ENCODE results near the gene YIPF1.

YIPF1 gene

GRCh38 chr1:53811414-53811851 is 78.2 kb downstream of the YIPF1 start:
- no peak for DNase-seq (ENCODE audit: low read depth)
- 0 out of 2 replicates have a peak, but pooled peaks have one; percentile 17 for TF ChIP-seq CTCF (IDR thresholded peaks at IDR 0.05; ENCODE audit: control insufficient read depth, extremely low read depth, insufficient read depth)
- no peak overlapping the region for H3K4me3 ChIP-seq (ENCODE audit: low read depth, low read length)

- no peak overlapping the region for H3K4me3 ChIP-seq (ENCODE audit: low read depth, low read length)
- DNase-seq (ENCODE audit: low read depth): no peak
- TF ChIP-seq CTCF (IDR thresholded peaks at IDR 0.05; ENCODE audit: control insufficient read depth, extremely low read depth, insufficient read depth): no peak
These were observed 79.1 kb downstream of the YIPF1 start for GRCh38 chr1:53810497-53810896.

GRCh38 chr1:53810007-53810406 is 79.6 kb downstream of the YIPF1 start:
- no peak for DNase-seq (ENCODE audit: low read depth)
- TF ChIP-seq CTCF (IDR thresholded peaks at IDR 0.05; ENCODE audit: control insufficient read depth, extremely low read depth, insufficient read depth): no peak
- H3K4me3 ChIP-seq (ENCODE audit: low read depth, low read length): no peak overlapping the region

- TF ChIP-seq CTCF (IDR thresholded peaks at IDR 0.05; ENCODE audit: control insufficient read depth, extremely low read depth, insufficient read depth): no peak
- H3K4me3 ChIP-seq (ENCODE audit: low read depth, low read length): no peak overlapping the region
- DNase-seq (ENCODE audit: low read depth): no peak
These were observed 81.7 kb downstream of the YIPF1 start for GRCh38 chr1:53807916-53808315.

GRCh38 chr1:53804791-53805505 is 84.6 kb downstream of the YIPF1 start:
- H3K4me3 ChIP-seq (ENCODE audit: low read depth, low read length): no peak overlapping the region
- no peak for DNase-seq (ENCODE audit: low read depth)
- TF ChIP-seq CTCF (IDR thresholded peaks at IDR 0.05; ENCODE audit: control insufficient read depth, extremely low read depth, insufficient read depth): no peak

GRCh38 chr1:53804181-53804580 is 85.4 kb downstream of the YIPF1 start:
- DNase-seq (ENCODE audit: low read depth): no peak
- no peak for TF ChIP-seq CTCF (IDR thresholded peaks at IDR 0.05; ENCODE audit: control insufficient read depth, extremely low read depth, insufficient read depth)

More at GRCh38 chr1:53804181-53804580, 85.4 kb downstream of the YIPF1 start:
- no peak overlapping the region for H3K4me3 ChIP-seq (ENCODE audit: low read depth, low read length)
